NCI-H2029 (cell line): Measurements from ENCODE around the gene PLEKHA5.
"Not testable (repeated sequence)": the region's sequence is repeated elsewhere in the genome, so short reads cannot be mapped to it uniquely, and the experiment has no call there.

ENCODE experiments used
- DNase-seq: peaks from one replicate; lab custom pipeline; 2025; lab: John Stamatoyannopoulos, UW

PLEKHA5 gene

DNA sequence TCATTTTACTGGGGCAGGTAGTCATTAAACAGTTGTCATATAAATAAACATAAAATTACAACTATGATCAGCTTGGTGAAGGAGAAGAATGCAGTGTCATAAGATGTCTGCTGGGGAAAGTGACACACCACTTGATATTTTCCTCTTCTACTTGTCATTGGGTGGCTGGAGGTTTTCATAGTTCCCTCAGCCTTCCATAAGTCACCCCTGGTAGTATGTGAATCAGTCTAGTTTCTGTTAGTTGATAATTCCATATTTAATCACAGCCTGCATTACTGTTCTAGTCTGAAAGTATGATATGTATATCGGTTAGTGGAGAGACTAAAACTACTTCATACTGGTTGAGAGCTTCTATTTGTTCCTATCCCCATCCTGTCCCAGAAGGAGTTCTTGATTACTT is 38.2 kb downstream of the PLEKHA5 start:
- DNase-seq: no peak

DNA sequence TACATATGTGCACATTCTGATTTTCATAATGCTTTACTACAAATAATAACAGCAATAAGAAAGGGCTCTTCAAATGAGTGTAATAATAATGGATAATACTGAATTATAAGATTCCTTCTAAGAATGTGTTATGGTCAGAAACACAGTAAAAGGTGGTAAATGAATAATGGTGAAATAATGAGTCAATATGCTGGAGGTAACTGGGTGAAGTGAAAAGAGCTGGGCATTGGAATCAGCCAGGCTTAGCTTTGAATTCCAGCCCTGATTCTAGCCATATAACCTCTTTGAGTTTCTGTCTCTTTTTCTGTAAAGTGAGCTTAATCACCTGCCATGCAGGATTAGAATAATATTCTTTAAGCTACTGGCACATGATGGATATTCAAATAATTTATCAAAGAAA is 39.1 kb downstream of the PLEKHA5 start:
- DNase-seq: no peak

DNA sequence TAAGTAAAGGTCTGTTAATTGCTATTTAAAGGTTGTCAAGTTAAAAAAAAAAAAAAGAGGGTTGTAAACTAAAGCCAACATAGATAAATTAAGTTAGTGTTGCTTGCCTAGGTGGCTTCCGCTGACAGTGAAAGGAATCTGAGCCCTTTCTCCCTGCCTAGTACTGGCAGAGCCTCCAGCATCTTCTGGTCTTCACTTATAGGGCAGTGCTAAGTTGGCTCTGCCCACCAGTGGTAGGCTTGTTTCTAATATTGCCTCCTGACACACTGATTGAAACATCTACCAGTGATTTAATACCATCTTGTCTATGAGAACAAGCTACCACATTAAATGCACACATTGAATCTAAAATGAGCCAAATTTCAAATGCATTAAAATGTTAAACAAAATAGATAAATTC is 39.7 kb downstream of the PLEKHA5 start:
- no peak for DNase-seq

DNA sequence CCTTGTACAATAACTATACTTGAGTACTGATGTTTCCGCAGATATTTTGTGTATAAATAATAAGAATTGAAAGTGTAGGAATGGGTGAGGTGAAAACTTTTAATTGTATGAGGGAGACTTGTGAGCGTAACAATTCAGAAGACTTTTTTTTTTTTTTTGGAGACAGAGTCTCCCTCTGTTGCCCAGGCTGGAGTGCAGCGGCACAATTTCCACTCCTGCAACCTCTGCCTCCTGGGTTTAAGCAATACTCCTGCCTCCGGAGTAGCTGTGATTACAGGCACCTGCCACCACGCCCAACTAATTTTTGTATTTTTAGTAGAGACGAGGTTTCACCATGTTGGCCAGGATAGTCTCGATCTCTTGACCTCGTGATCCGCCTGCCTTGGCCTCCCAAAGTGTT is 40.8 kb downstream of the PLEKHA5 start:
- DNase-seq: not testable (repeated sequence)

DNA sequence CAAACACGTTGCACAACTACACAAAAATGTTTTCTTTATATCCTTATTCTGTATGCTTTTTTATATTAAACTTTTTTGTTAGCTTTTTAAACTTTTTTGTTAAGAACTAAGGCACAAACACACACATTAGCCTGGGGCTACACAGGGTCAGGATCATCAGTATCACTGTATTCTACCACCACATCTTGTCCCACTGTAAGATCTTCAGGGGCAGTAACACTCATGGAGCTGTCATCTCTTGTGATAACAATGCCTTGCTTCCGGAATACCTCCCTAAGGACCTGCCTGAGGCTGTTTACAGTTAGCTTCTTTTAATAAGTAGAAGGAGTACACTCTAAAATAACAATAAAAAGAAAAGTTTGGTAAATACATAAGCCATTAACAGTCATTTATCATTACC is 42.2 kb downstream of the PLEKHA5 start:
- DNase-seq: no peak

DNA sequence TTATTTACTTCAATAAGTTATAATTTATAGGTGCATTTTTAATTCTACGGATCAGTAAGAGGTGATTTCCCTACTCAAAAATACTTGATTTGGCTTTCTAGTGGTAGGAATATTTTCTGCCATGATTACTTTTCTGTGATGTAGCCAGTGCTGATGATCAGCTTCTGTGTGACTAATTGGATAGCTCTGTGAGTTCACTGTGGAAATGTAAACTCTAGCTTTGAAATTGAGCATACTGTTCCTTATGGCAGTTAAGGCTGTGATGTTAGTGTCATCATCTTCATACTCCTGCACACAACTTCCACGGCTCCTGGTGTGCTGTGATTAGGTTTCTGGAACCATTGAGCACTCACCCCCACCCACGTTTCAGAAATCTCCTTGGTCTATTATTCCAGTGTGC is 48.2 kb downstream of the PLEKHA5 start:
- no peak for DNase-seq

DNA sequence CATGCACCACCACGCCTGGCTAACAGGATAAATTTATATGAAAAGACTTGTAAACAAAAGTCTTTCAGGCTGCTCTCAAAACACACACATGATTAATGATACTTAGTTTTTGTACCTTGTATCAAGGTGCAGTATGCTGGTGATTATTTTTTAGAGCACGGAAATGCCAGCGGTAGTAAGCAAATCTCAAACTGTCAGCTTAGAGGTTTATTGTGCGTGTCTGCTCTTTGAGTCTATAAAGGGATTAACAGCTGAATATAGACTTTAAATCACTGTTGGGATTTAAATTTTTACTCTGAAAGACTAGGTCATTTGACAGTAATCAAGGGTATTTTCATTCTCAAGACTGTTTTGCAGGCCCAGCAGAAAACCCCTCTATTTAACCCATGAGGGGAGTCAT is 50.5 kb downstream of the PLEKHA5 start:
- DNase-seq: no peak

DNA sequence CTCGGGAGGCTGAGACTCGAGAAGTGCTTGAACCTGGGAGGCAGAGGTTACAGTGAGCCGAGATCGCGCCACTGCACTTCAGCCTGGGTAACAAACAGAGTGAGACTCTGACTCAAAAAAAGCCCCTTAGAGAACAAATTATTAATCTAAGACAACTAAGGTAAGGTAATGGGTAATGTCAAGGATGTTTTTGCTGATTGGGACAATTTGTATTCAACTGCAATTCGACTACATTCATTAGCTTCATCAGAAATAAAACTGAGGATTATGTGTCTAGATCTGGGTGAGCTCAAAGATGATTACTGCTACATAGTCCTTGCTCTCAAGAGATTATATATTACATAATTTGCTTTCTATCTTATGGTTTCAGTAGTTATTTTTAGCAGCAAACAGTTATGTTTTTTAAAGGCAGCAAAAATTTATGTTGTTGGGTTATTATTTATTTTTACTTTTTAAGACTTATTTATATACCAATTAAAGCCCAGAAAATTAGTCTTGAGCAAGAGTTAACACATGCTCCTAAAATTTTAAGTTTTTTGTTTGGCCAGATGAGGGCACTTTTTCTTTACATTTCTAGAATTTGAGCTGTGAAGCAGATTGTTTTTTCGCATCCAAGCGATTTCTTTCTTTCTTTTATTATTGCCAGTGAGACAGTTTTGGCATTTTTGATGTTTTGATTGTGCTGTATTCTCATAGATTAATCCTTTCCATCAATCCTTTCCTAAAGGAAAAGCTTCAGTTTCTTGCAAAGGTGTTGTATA is 52.3 kb downstream of the PLEKHA5 start:
- DNase-seq: no peak

DNA sequence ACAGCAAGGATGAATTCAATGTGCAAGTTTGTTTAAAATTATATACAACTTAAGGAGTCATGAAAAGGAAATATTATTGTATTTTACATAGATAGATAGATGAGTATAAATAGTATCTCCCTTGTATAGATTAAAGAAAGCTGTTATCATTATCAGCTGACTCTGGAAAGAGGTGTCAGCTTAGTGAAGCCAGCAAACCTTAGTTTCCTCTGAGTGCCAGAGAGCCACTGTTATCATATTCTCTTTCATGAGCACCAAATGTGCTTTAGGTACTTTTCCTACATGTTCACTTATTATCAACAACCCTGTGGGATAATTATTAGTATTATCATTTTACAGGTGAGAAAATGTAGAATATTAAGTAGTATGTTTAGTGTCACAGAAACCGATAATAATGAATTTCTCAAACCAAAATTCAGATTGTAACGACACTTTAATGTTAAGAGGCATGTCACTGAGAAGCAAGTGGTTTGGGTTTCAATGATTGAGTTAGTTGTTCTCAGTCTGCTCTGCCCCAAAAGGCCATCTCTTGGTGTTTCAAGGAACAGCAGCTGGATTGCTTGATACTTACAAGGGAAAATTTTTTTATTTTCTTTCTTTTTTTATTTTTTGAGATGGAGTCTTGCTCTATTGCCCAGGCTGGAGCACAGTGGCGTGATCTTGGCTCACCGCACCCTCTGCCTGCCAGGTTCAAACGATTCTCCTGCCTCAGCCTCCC is 53.7 kb downstream of the PLEKHA5 start:
- no peak for DNase-seq

DNA sequence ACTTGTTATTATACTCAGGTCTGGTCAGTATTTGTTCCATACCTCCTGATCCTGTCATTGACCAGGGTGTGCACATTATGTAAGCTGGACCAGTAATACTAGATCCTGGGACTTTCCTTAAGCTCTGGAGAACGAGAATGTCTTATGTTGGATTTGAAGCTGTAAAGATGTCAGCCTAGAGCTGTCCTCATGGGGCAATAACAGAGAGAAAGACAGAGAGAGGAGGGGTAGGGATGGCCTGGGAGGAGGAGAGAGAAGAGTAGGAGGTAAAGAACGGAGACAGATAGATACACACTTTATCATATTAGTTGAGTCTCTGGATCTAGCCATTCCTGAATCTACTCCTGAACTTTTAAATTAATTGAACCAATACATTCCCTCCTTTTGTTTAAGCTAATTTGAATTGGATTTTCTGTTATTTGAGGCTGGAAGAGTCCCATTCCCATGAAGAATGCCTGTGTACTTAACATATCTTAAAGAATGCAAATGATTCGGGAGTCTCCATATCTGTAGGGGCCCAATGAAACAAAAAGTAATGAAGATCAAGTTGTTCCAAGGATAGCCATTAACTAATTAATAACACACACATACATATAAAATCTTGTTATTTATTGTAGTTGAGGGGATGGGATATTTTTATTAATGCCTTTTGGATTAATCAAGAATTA is 55.9 kb downstream of the PLEKHA5 start:
- no peak for DNase-seq

DNA sequence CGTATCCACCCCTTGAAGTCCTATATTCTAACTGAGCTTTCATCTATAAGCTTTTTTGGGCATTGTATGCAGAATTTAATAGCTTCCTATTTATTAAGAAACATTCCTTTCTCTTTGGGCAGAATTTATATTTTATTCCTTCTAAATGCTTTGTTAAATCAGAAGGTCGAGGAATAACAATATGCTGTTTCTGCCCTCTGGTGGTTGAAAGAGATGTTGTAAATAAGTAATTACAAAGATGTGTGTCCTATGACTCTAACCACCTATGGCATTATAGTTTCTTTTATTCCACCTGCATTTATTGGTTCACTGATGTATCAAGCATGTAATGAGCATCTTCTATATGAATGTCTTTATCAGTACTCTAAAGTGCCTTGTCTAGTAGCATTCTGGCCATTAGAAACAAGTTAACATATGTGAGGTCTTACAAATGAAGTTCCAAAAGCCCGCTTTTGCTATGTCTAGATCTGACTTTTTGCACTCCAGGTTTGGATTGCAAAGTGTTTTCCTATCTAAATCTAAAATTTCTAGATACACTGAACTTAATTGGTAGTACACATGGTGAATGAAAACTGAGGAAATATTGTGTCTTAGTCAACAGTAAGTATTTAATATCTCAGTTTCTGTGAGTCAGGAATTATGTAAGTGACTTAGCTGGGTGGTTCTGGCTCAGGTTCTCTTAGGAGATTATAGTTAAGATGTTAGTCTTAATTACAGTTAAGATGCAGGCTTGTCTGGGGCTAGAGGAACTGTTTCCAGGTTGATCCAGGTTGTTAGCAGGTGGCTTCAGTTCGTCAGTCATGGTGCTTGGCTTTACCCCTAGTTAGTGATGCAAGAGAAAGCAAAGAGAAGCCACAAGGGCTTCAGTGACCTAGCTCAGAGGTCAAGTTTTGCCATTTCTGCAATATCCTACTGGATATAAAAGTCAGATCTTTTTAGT is 57.5 kb downstream of the PLEKHA5 start:
- DNase-seq: peak; percentile 18

DNA sequence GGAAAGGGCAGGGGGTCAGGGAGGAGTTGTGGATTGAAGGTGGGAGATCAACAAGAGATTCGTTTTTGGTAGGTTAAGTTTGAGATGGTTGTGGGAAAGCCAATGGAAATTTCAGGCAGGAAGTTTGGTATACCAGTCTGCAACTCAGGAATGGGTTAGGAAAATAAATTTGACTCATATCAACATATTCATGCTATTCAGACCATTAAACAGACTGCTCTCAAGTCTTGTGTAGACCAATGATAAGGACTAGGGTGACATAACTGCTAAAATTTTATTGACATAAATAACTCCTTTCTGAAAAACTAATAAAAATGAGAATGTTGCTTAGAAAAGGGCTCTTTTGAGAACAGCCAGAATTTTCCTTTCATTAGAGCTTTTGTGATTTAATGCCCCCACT is 60.0 kb downstream of the PLEKHA5 start:
- DNase-seq: no peak

DNA sequence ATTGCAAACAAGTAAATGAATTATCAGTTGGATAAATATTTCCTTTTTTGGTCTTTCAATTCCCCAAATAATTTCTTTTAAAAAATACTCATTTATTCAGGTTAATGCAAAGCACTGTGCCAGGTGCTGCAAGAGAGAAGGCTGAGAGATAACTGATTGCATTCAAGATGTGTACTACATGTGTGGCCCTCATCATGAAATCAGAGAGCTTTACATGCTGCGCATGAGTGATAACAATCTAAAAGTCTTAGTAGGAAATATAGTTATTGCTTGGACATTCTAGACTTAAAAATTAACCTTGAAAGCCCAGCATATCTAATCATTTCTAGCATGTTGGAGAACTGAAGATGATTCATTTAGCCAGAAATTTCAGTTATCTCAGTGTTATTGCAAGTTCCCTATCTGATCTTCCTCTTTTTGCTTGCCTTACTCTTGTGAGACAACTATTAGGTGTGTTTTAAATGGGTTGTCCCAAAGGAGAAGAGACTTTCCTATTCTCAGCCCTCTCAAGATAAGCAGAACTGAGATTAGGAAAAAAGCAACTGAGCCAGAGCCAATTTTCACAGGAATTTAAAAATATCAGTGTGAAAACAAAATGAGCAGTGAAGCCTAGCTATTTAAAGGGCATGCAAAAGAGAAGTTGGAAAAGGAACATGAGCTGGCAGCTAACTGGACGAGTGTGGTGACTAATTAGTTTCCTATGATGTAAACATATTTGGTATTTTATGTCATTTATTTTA is 60.9 kb downstream of the PLEKHA5 start:
- DNase-seq: no peak

DNA sequence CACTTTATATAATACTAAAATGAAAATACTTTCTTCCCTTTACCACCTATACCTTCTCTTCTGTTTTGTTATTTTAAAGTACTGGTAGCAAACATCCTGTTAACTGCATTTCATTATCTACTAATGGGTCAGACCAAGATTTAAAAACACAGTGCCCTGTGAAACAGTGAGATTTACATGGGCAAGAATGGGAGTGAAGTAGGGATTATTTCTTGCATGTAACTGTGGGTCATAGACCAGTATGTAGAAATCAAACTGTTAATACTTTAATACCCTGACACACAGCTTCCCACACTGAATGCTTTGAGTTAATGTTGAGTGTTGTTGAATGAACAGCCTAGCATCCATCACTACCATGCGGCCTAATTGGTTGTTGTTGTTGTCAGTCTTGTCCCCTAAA is 61.6 kb downstream of the PLEKHA5 start:
- DNase-seq: no peak

DNA sequence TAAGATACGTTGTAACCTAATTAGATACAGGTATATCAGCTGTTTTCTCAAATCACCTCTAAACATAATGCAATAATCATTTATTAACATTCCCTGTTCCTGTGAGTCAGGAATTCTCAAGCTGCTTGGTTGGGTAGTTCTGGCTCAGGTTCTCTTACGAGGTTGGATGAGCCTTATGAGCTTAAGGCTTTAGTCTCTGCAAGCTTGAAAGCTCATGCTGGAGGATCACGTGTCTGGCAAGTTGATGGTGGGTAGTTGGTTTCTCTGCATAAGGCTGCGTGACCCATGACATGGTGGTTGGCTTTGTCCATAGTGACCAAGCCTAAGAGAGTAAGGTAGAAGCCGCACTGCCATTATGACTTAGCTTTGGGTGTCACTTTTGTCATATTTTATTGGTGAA is 62.0 kb downstream of the PLEKHA5 start:
- DNase-seq: no peak

DNA sequence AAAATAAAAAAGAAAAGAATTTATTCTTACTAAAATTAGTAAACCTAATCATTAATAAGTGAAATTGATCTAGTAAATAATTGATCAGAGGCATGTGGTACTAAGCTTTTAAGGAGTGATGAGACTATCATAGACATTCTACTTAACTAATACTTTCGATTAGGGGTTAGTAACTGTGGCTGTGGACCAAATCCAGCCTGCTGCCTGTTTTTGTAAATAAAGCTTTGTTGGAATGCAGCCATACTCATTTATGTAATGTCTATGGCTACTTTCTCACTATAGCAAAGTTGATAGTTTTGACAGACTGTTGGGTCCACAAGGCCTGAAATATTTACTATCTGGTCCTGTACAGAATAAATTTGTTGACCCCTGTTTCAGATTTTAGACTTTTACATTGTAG is 63.2 kb downstream of the PLEKHA5 start:
- no peak for DNase-seq

DNA sequence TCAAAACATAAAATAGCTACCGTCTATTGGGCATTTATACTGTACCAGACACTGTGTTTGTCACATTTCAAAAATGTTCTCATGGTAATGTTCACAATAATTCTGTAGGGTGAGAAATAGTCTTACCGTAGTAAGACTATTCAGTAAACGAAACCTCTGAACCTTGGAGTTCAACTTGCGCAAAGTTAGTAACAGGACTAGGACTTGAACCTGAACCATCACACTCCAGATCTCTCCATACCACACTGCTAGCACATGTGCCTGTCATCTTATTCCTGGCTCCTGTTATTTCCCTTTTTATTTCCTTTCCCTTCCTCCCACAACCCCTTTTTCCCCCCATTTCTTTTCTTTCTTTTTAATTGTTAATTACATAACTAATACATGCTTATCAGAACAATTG is 65.4 kb downstream of the PLEKHA5 start:
- DNase-seq: no peak

DNA sequence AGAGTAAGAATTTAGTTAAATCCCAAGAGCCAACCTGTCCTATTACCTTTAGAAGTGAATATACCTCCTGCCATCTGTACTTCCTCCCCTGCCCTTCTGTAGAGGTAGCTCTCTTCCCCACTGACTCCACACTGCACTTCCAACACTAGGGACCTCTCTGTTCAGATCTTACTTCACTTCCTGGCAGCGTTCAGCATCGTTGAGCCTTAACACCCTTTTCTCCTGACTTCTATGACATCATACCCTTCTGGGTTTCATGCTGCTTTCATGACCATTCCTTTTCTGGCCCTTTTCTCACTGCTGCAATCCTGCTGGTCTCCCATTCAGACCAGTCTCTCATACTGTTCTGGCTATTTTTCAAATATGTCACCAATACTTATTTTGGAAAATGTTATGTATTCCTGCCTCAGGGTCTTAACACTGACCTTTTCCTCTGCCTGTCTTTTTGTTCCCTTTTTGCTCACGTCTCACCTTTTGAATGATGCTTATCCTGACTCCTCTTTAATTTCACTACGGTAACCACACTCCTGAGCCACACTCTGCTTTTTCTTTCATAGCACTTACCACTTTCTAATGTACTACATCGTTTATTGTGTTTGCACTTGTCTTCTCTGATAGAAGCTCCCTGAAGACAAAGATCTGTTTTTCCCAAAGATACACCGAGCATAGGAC is 67.6 kb downstream of the PLEKHA5 start:
- DNase-seq: peak; percentile 41

DNA sequence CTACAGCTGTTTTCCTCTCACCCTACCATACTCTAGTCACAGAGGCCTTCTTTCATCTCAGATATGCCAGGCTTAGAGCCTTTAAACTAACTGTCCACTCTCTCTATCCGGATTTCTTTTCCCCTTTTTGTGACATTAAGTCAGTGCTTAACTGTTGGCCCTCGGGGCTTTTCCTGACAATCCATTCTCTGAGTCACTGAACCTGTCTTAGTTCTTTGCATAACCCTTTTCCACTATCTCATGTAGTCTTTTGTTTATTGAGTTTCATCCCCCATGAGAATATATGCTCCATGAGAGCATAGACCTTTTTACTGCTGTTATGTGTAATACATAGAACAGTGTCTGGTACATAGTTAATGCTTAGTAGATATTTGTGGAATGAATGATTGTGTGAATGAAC is 68.7 kb downstream of the PLEKHA5 start:
- DNase-seq: no peak

DNA sequence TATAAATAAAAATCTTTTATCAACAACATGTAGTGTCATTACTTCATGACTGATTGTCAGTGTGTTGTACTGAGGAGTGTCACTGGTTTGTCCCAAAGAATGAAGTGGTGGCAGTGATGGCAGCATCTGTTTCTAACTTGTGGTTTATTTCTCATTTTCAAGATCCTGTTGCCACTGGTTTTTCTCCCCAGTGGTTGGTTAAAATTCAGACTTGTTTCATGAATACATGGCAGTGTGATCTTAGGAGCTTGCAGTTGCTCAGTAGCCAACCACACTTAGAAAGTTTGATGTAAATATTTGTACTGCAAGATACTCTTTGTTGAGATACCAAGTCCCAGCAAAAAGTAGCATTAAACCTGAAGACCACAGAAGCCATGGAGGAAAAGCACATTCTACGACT is 69.8 kb downstream of the PLEKHA5 start:
- DNase-seq: no peak

DNA sequence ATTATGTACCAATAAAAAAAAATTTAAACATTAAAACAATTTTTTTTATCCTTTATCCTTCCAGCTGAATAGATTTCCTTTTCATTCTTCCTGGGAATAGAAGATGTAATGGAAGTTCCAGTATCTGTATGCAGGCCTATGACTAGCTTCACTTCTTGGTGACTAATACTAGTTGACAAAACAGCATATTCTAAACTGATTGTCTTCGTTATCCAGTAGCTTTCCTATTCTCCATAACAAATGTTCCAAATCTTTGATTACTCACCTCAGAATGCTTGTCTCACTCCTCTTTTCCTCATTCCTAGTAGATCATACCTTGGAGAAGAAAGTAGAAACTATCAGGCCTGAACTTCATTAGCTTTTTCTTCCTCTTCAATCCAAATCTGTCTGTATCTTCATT is 70.7 kb downstream of the PLEKHA5 start:
- no peak for DNase-seq
